HepG2 (cell line): ENCODE results near the gene SEC61A2. TPM values are rescaled to one million over a fixed set of nuclear protein-coding genes. Genes with fewer than 3 reads are reported as not detected.

ENCODE experiments used
- ATAC-seq: fragments of 200-7000 bp; cut with Tn5 transposase; 3 replicates; pipeline ENCODE4 v1.9.1; 2020; ENCODE audit warnings: mild to moderate bottlenecking, moderate library complexity
- BruUV-seq: library from RNA; stranded (reverse); fragments of 400-500 nt; replicated peaks from 2 replicates; lab custom pipeline; 2021; lab: Mats Ljungman, UMichigan
- CTCF ChIA-PET: fragments of 300-600 bp; formaldehyde crosslinking; extraction: SDS; loops from one replicate; lab custom pipeline; 2021; ENCODE audit warnings: low total read pairs, inconsistent platforms, low intra/inter-chr PET ratio; lab: Yijun Ruan, JAX
- POLR2A ChIA-PET: fragments of 350-600 bp; sonication (Branson Sonifier 250); formaldehyde crosslinking; loops from one replicate; lab custom pipeline; 2020; ENCODE audit warnings: antibody characterized with exemption, inconsistent platforms; lab: Yijun Ruan, JAX
- DNase-seq: peaks from one replicate; pipeline ENCODE4 v3.0.0-alpha.2; 2015; ENCODE audit warnings: low spot score
- FAIRE-seq: peaks from 3 replicates; lab custom pipeline; 2011; peaks lifted over from hg19 to GRCh38; lab: Jason Lieb, UNC
- H2AFZ ChIP-seq: one replicate; pipeline ENCODE4 v1.6.1; 2011; ENCODE audit warnings: low read length, inconsistent platforms
- H3K27ac ChIP-seq: fragments of 300-600 bp; 3 replicates; pipeline ENCODE4 v1.8.0; 2011; ENCODE audit warnings: mixed run types, mild to moderate bottlenecking, mixed read lengths, low read length, inconsistent platforms; ENCODE audit not compliant: insufficient read depth; ENCODE audit errors: extremely low read length
- H3K27me3 ChIP-seq, 2 experiments: fragments of 200-600 bp in 1 of 2; 2 replicates in 1 of 2; 3 replicates in 1 of 2; pipeline versions ENCODE4 v1.6.0 to v1.8.0; 2011; ENCODE audit warnings: low read length in 2 of 2, mild to moderate bottlenecking in 2 of 2, moderate library complexity in 2 of 2, inconsistent platforms in 1 of 2; ENCODE audit not compliant: insufficient read depth in 2 of 2, control insufficient read depth in 1 of 2
- H3K36me3 ChIP-seq, 2 experiments: fragments of 200-600 bp in 1 of 2; replicated peaks in 1 of 2; 2 replicates in 1 of 2; 3 replicates in 1 of 2; pipeline versions ENCODE4 v1.5.1 to v1.8.0; 2011; ENCODE audit warnings: low read length in 2 of 2, inconsistent platforms in 1 of 2; ENCODE audit not compliant: insufficient read depth in 2 of 2, control insufficient read depth in 1 of 2
- H3K4me1 ChIP-seq: 2 replicates; pipeline ENCODE4 v1.5.1; 2012; ENCODE audit warnings: low read length, inconsistent platforms; ENCODE audit not compliant: insufficient read depth
- H3K4me2 ChIP-seq: 2 replicates; pipeline ENCODE4 v1.6.0; 2011; ENCODE audit warnings: low read depth, low read length, inconsistent platforms
- H3K4me3 ChIP-seq, 3 experiments: fragments of 200-600 bp in 1 of 3; sonication (generic), shearing (Covaris generic) in 1 of 3; replicated peaks in 1 of 3; 2 replicates each; pipeline ENCODE4 v1.5.1; 2011 to 2016; ENCODE audit warnings: low read length in 3 of 3, inconsistent platforms in 2 of 3, low read depth in 2 of 3, mild to moderate bottlenecking in 2 of 3, control low read depth in 1 of 3, mixed read lengths in 1 of 3; ENCODE audit not compliant: insufficient read depth in 1 of 3
- H3K79me2 ChIP-seq: one replicate; pipeline ENCODE4 v1.6.1; 2011; ENCODE audit warnings: low read length, inconsistent platforms; ENCODE audit not compliant: insufficient read depth
- H3K9ac ChIP-seq: 2 replicates; pipeline ENCODE4 v1.6.0; 2011; ENCODE audit warnings: mild to moderate bottlenecking, low read depth, low read length, inconsistent platforms; ENCODE audit not compliant: insufficient read depth
- H3K9me3 ChIP-seq: 2 replicates; pipeline ENCODE4 v1.5.1; 2012; ENCODE audit warnings: mild to moderate bottlenecking, low read length
- H4K20me1 ChIP-seq: 2 replicates; pipeline ENCODE4 v1.6.0; 2011; ENCODE audit warnings: inconsistent platforms, mild to moderate bottlenecking, low read length, moderate library complexity; ENCODE audit not compliant: insufficient read depth
- HES4 ChIP-seq: sonication (generic); formaldehyde crosslinking; IDR thresholded peaks from 2 replicates; pipeline ENCODE4 v1.9.0; 2021; ENCODE audit warnings: mild to moderate bottlenecking, missing genetic modification reagents, borderline replicate concordance
- MYNN ChIP-seq: sonication (generic); formaldehyde crosslinking; IDR thresholded peaks from 2 replicates; pipeline ENCODE4 v1.4.0; 2020; ENCODE audit warnings: mild to moderate bottlenecking, low read depth, missing genetic modification reagents
- PHF20 ChIP-seq: sonication (generic); formaldehyde crosslinking; IDR thresholded peaks from 2 replicates; pipeline ENCODE4 v1.5.0; 2020; ENCODE audit warnings: mild to moderate bottlenecking, missing genetic modification reagents
- ZC3H4 ChIP-seq: sonication (generic); formaldehyde crosslinking; IDR thresholded peaks from 2 replicates; pipeline ENCODE4 v1.4.0; 2020; ENCODE audit warnings: missing genetic modification reagents, borderline replicate concordance
- ZKSCAN1 ChIP-seq: fragments of 150-350 bp; IDR thresholded peaks from 2 replicates; pipeline ENCODE4 v1.6.1; 2014; ENCODE audit warnings: low read length
- ZNF451 ChIP-seq: sonication (generic); formaldehyde crosslinking; IDR thresholded peaks from 2 replicates; pipeline ENCODE4 v1.5.0; 2020; ENCODE audit warnings: mild to moderate bottlenecking, missing genetic modification reagents
- ZNF567 ChIP-seq: sonication (generic); formaldehyde crosslinking; IDR thresholded peaks from 2 replicates; pipeline ENCODE4 v1.8.1; 2023; ENCODE audit warnings: mild to moderate bottlenecking, missing genetic modification reagents, borderline replicate concordance
- WGBS: methylation state at CpG from one replicate; pipeline ENCODE4 v1.1.6; 2017; ENCODE audit warnings: low lambda C conversion rate; 5-methylcytosine and 5-hydroxymethylcytosine counted together
- in situ Hi-C: cut with HindIII; loops from 2 replicates; pipeline ENCODE4 v1.10.0; 2017; ENCODE audit warnings: low pct_unique_long_range_greater_than_20kb; ENCODE audit not compliant: extremely low pct_ligation_motif_present
- intact Hi-C: fragments of 100-400 bp; cut with micrococcal nuclease; formaldehyde crosslinking; loops from one replicate; pipeline ENCODE4 v1.10.0; 2022; ENCODE audit not compliant: unreplicated experiment
- polyA plus RNA-seq, 8 experiments: library from polyadenylated mRNA; depleted of rRNA in 3 of 8; stranded (reverse) in 7 of 8; unstranded in 1 of 8; fragments of >200 nt; fragmentation: Illumina TruSeq in 4 of 8; extraction: Trizol in 4 of 8; gene quantifications; 2 replicates each; pipeline versions ENCODE4 v1.2.1 to v1.2.3, GENCODE V29; 2011 to 2016; ENCODE audit warnings: low read depth in 4 of 8, missing spikeins in 1 of 8, mixed read lengths in 1 of 8; ENCODE audit not compliant: insufficient read depth in 1 of 8
- total RNA-seq, 5 experiments: library from RNA; depleted of rRNA; stranded (reverse); fragments of >200 nt; fragmentation: Illumina TruSeq; extraction: Trizol; gene quantifications; 2 replicates each; pipeline ENCODE4 v1.2.3, GENCODE V29; 2016; ENCODE audit warnings: low read depth in 1 of 5
- TF ChIP-seq, protein P1 (sequence below): sonication (generic); formaldehyde crosslinking; IDR thresholded peaks from 2 replicates; pipeline ENCODE4 v1.4.0; 2020; ENCODE audit warnings: missing genetic modification reagents, mild to moderate bottlenecking, borderline replicate concordance
- TF ChIP-seq, protein P2 (sequence below): sonication (generic); formaldehyde crosslinking; IDR thresholded peaks from 2 replicates; pipeline ENCODE4 v1.4.0; 2020; ENCODE audit warnings: mild to moderate bottlenecking, missing genetic modification reagents

SEC61A2 gene
- total and polyA plus RNA-seq, 2 of the 13 experiments (the other 11 are each of a cell fraction or from before 2014, with no cell fraction given): 5.5 to 7.4 TPM

GRCh38 chr10:12179606-12180170 is 50.2 kb downstream of the SEC61A2 start (continued):
- no peak for TF ChIP-seq PHF20
- TF ChIP-seq ZKSCAN1: no peak
- TF ChIP-seq ZNF567 (CRISPR knock-in tag): no peak
- TF ChIP-seq, protein P1, sequence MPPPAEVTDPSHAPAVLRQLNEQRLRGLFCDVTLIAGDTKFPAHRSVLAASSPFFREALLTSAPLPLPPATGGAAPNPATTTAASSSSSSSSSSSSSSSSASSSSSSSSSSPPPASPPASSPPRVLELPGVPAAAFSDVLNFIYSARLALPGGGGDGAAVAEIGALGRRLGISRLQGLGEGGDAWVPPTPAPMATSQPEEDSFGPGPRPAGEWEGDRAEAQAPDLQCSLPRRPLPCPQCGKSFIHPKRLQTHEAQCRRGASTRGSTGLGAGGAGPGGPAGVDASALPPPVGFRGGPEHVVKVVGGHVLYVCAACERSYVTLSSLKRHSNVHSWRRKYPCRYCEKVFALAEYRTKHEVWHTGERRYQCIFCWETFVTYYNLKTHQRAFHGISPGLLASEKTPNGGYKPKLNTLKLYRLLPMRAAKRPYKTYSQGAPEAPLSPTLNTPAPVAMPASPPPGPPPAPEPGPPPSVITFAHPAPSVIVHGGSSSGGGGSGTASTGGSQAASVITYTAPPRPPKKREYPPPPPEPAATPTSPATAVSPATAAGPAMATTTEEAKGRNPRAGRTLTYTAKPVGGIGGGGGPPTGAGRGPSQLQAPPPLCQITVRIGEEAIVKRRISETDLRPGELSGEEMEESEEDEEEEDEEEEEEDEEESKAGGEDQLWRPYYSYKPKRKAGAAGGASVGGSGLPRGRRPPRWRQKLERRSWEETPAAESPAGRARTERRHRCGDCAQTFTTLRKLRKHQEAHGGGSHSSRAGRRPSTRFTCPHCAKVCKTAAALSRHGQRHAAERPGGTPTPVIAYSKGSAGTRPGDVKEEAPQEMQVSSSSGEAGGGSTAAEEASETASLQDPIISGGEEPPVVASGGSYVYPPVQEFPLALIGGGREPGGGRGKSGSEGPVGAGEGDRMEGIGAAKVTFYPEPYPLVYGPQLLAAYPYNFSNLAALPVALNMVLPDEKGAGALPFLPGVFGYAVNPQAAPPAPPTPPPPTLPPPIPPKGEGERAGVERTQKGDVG (CRISPR knock-in tag): no peak
- TF ChIP-seq, protein P2, sequence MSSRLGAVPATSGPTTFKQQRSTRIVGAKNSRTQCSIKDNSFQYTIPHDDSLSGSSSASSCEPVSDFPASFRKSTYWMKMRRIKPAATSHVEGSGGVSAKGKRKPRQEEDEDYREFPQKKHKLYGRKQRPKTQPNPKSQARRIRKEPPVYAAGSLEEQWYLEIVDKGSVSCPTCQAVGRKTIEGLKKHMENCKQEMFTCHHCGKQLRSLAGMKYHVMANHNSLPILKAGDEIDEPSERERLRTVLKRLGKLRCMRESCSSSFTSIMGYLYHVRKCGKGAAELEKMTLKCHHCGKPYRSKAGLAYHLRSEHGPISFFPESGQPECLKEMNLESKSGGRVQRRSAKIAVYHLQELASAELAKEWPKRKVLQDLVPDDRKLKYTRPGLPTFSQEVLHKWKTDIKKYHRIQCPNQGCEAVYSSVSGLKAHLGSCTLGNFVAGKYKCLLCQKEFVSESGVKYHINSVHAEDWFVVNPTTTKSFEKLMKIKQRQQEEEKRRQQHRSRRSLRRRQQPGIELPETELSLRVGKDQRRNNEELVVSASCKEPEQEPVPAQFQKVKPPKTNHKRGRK (CRISPR knock-in tag): no peak

- no peak overlapping the region for H3K9ac ChIP-seq
- H3K27ac ChIP-seq: no peak overlapping the region
- intact Hi-C loops: no loop called here
- ChIA-PET POLR2A (no interaction called here), CTCF (no interaction called here)
- H3K36me3 ChIP-seq: peaks cover 14 to 52% of the 10 kb centered on the region in 2 experiments
- H2AFZ ChIP-seq: no peak overlapping the region
- DNase-seq (no peak), ATAC-seq (no peak), FAIRE-seq (no peak)
- H3K79me2 ChIP-seq: no peaks in the 10 kb centered on the region
- no peak overlapping the region for H3K4me2 ChIP-seq
- in situ Hi-C loops: no loop called here
- H3K27me3 ChIP-seq: no peaks in the 10 kb centered on the region; a peak in 1 of 5 replicates
- H3K4me1 ChIP-seq: no peaks in the 10 kb centered on the region
- H4K20me1 ChIP-seq: no peaks in the 10 kb centered on the region
- BruUV-seq: no TSS peak
- 90% methylated on average over 9 of the region's 9 CpGs for WGBS
- no peak overlapping the region for H3K4me3 ChIP-seq
- no peaks in the 10 kb centered on the region for H3K9me3 ChIP-seq
- TF ChIP-seq ZC3H4 (CRISPR knock-in tag) (no peak), MYNN (no peak), HES4 (CRISPR knock-in tag) (no peak), ZNF451 (CRISPR knock-in tag) (no peak)
Measured at GRCh38 chr10:12180221-12180974, 50.9 kb downstream of the SEC61A2 start.
